GM12892 (cell line): ENCODE results near the gene TARBP2.

Experiments used
- POLR2A ChIP-seq: IDR thresholded peaks from 2 replicates; pipeline ENCODE4 v1.6.1; 2011; ENCODE audit warnings: low read depth, low read length, control low read depth
- POLR2AphosphoS5 ChIP-seq: IDR thresholded peaks from 2 replicates; pipeline ENCODE4 v1.6.1; 2011; ENCODE audit warnings: low read depth, low read length, control low read depth
- TAF1 ChIP-seq: IDR thresholded peaks from 2 replicates; pipeline ENCODE4 v1.6.1; 2011; ENCODE audit warnings: low read depth, mild to moderate bottlenecking, control low read depth, low read length, borderline replicate concordance

GRCh38 chr12:53465679-53466078, 35.4 kb upstream of the TARBP2 start:
- TF ChIP-seq POLR2A = no peak
- TF ChIP-seq POLR2AphosphoS5 = no peak
- TF ChIP-seq TAF1 = no peak
